ENCODE measurements around the gene MARCHF2.

DNA sequence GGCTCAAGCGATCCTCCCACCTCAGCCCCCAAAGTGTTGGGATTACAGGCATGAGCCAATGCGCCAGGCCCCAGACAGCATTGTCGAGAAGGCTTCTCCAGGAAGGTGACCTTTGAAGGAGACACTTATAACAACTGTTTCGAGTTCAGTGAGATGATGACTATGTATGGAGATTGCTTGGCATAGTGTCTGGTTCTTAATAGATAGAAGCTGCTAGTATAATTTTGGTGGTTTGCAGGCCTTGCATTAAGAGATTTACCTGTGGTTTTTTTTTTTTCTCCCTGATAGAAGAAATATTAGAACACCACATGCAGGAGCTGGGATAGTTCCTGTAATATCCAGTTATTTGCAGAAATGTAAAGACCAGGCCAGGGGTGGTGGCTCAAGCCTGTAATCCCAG lies 3.7 kb downstream of the MARCHF2 start:
- TF ChIP-seq, protein P1, sequence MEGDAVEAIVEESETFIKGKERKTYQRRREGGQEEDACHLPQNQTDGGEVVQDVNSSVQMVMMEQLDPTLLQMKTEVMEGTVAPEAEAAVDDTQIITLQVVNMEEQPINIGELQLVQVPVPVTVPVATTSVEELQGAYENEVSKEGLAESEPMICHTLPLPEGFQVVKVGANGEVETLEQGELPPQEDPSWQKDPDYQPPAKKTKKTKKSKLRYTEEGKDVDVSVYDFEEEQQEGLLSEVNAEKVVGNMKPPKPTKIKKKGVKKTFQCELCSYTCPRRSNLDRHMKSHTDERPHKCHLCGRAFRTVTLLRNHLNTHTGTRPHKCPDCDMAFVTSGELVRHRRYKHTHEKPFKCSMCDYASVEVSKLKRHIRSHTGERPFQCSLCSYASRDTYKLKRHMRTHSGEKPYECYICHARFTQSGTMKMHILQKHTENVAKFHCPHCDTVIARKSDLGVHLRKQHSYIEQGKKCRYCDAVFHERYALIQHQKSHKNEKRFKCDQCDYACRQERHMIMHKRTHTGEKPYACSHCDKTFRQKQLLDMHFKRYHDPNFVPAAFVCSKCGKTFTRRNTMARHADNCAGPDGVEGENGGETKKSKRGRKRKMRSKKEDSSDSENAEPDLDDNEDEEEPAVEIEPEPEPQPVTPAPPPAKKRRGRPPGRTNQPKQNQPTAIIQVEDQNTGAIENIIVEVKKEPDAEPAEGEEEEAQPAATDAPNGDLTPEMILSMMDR (IDR thresholded peaks at IDR 0.05), result no peak
- TF ChIP-seq EZH2 (IDR thresholded peaks at IDR 0.05; ENCODE audit: borderline replicate concordance, insufficient read depth, low read depth, low read length, poor library complexity, severe bottlenecking), result no peak
